Measurements from ENCODE around the gene GJD2. TPM values are rescaled to one million over a fixed set of nuclear protein-coding genes. Genes with fewer than 3 reads are reported as not detected.

Gene GJD2
- total and polyA plus RNA-seq, 2 of the 13 experiments (the other 11 are each of a cell fraction or from before 2014, with no cell fraction given) = not detected

DNA sequence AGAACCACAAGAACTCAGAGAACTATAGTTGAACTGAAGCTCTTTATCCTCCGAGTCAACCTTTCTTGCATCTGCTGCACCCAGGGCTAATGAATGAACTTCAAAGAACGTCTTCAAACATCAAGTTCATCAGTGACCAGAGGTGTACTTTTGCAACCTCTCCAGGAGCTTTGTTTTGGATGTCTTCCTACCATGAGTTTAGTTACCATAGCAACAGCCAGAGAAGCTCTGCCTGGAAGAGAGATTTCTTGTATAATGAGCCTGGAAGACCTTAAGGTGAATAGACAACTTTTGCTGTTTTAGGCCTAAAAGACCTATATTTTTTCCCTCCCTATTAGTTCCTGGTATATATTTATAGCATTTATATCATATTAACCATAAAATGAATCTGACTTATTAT is 31.4 kb upstream of the GJD2 start:
- DNase-seq (ENCODE audit: low spot score) (no peak), ATAC-seq (no peak), FAIRE-seq (no peak)
- CTCF ChIA-PET (ENCODE audit: low intra/inter-chr PET ratio, low total read pairs) = no interaction called here
- Histone ChIP-seq H3K4me3 (replicated peaks in 1 of 3; ENCODE audit: insufficient read depth in 1 of 3, low read depth in 2 of 3, low read length in 3 of 3) (no peak overlapping the region), H3K4me2 (ENCODE audit: low read depth, low read length) (no peak overlapping the region), H3K9ac (ENCODE audit: insufficient read depth, low read depth, low read length) (no peak overlapping the region), H2AFZ (ENCODE audit: low read length) (no peak overlapping the region), H3K4me1 (ENCODE audit: insufficient read depth, low read length) (no peaks in the 10 kb centered on the region), H3K79me2 (ENCODE audit: insufficient read depth, low read length) (no peaks in the 10 kb centered on the region), H3K9me3 (ENCODE audit: low read length) (no peaks in the 10 kb centered on the region), H4K20me1 (ENCODE audit: insufficient read depth, low read length) (no peaks in the 10 kb centered on the region), H3K36me3 (replicated peaks in 1 of 2; ENCODE audit: control insufficient read depth in 1 of 2, insufficient read depth in 2 of 2, low read length in 2 of 2) (no peaks in the 10 kb centered on the region), H3K27ac (ENCODE audit: extremely low read length, insufficient read depth, low read length) (no peak overlapping the region), H3K27me3 (ENCODE audit: control insufficient read depth in 1 of 2, insufficient read depth in 2 of 2, low read length in 2 of 2) (peaks cover 0 to 1% of the 10 kb centered on the region in 2 experiments; a peak in 2 of 5 replicates)
- BruUV-seq (replicated peaks) = no TSS peak
- no peak for TF ChIP-seq FOXC1 (CRISPR knock-in tag; IDR thresholded peaks at IDR 0.05; ENCODE audit: borderline replicate concordance)
- TF ChIP-seq RFX1 (IDR thresholded peaks at IDR 0.05) = peak; percentile 29; the same call in 1 of the 2 replicates
- POLR2A ChIA-PET = no interaction called here
- in situ Hi-C loops (cut with HindIII; ENCODE audit: extremely low pct_ligation_motif_present, low pct_unique_long_range_greater_than_20kb) = no loop called here
- WGBS (ENCODE audit: low lambda C conversion rate) = 0% methylated on average over 2 of the region's 2 CpGs
- intact Hi-C loops (cut with micrococcal nuclease; ENCODE audit: unreplicated experiment) = no loop called here

DNA sequence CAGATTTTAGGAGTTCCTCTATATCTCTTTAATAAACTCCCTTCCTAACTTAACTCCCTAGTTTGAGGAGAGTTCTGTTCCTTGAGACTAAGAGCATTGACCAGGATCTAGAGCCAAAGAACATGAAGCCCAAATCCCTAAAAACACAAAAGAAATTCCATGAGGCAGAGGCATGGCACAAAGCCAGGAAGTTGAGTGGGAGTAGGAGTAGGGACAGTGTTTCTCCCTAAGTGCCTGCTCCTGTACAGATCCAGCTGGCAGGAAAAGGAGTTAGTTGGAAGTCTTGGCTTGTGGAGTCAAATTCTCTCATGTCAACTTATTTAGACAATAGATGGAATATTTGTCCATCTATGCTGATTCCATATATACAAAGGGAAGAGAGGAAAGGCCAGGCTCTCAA is 29.2 kb upstream of the GJD2 start:
- Histone ChIP-seq H3K4me2 (ENCODE audit: low read depth, low read length) (no peak overlapping the region), H3K4me3 (replicated peaks in 1 of 3; ENCODE audit: insufficient read depth in 1 of 3, low read depth in 2 of 3, low read length in 3 of 3) (no peak overlapping the region), H3K4me1 (ENCODE audit: insufficient read depth, low read length) (no peaks in the 10 kb centered on the region), H3K36me3 (replicated peaks in 1 of 2; ENCODE audit: control insufficient read depth in 1 of 2, insufficient read depth in 2 of 2, low read length in 2 of 2) (no peaks in the 10 kb centered on the region), H3K79me2 (ENCODE audit: insufficient read depth, low read length) (no peaks in the 10 kb centered on the region), H3K27ac (ENCODE audit: extremely low read length, insufficient read depth, low read length) (no peak overlapping the region), H3K27me3 (ENCODE audit: control insufficient read depth in 1 of 2, insufficient read depth in 2 of 2, low read length in 2 of 2) (peaks cover 0 to 1% of the 10 kb centered on the region in 2 experiments; a peak in 1 of 5 replicates), H3K9me3 (ENCODE audit: low read length) (no peaks in the 10 kb centered on the region), H4K20me1 (ENCODE audit: insufficient read depth, low read length) (no peaks in the 10 kb centered on the region), H2AFZ (ENCODE audit: low read length) (no peak overlapping the region), H3K9ac (ENCODE audit: insufficient read depth, low read depth, low read length) (no peak overlapping the region)
- POLR2A ChIA-PET = no interaction called here
- CTCF ChIA-PET (ENCODE audit: low intra/inter-chr PET ratio, low total read pairs) = no interaction called here
- no peak for ATAC-seq
- FAIRE-seq = no peak
- in situ Hi-C loops (cut with HindIII; ENCODE audit: extremely low pct_ligation_motif_present, low pct_unique_long_range_greater_than_20kb) (no loop called here), intact Hi-C loops (cut with micrococcal nuclease; ENCODE audit: unreplicated experiment) (no loop called here)
- DNase-seq (ENCODE audit: low spot score) = no peak
- TF ChIP-seq, protein P1, sequence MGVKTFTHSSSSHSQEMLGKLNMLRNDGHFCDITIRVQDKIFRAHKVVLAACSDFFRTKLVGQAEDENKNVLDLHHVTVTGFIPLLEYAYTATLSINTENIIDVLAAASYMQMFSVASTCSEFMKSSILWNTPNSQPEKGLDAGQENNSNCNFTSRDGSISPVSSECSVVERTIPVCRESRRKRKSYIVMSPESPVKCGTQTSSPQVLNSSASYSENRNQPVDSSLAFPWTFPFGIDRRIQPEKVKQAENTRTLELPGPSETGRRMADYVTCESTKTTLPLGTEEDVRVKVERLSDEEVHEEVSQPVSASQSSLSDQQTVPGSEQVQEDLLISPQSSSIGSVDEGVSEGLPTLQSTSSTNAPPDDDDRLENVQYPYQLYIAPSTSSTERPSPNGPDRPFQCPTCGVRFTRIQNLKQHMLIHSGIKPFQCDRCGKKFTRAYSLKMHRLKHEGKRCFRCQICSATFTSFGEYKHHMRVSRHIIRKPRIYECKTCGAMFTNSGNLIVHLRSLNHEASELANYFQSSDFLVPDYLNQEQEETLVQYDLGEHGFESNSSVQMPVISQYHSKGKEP (CRISPR knock-in tag; IDR thresholded peaks at IDR 0.05) = no peak
- TF ChIP-seq, protein P2, sequence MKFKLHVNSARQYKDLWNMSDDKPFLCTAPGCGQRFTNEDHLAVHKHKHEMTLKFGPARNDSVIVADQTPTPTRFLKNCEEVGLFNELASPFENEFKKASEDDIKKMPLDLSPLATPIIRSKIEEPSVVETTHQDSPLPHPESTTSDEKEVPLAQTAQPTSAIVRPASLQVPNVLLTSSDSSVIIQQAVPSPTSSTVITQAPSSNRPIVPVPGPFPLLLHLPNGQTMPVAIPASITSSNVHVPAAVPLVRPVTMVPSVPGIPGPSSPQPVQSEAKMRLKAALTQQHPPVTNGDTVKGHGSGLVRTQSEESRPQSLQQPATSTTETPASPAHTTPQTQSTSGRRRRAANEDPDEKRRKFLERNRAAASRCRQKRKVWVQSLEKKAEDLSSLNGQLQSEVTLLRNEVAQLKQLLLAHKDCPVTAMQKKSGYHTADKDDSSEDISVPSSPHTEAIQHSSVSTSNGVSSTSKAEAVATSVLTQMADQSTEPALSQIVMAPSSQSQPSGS (CRISPR knock-in tag; IDR thresholded peaks at IDR 0.05) = no peak
- TF ChIP-seq PHF21A (CRISPR knock-in tag; IDR thresholded peaks at IDR 0.05) (no peak), ZNF20 (CRISPR knock-in tag; IDR thresholded peaks at IDR 0.05) (no peak), ZNF136 (CRISPR knock-in tag; IDR thresholded peaks at IDR 0.05; ENCODE audit: low read depth) (no peak), NR2C2 (CRISPR knock-in tag; IDR thresholded peaks at IDR 0.05; ENCODE audit: borderline replicate concordance) (no peak), ZFP37 (CRISPR knock-in tag; IDR thresholded peaks at IDR 0.05; ENCODE audit: borderline replicate concordance) (no peak), REPIN1 (CRISPR knock-in tag; IDR thresholded peaks at IDR 0.05; ENCODE audit: borderline replicate concordance, low read depth) (no peak)
- TF ChIP-seq, protein P3, sequence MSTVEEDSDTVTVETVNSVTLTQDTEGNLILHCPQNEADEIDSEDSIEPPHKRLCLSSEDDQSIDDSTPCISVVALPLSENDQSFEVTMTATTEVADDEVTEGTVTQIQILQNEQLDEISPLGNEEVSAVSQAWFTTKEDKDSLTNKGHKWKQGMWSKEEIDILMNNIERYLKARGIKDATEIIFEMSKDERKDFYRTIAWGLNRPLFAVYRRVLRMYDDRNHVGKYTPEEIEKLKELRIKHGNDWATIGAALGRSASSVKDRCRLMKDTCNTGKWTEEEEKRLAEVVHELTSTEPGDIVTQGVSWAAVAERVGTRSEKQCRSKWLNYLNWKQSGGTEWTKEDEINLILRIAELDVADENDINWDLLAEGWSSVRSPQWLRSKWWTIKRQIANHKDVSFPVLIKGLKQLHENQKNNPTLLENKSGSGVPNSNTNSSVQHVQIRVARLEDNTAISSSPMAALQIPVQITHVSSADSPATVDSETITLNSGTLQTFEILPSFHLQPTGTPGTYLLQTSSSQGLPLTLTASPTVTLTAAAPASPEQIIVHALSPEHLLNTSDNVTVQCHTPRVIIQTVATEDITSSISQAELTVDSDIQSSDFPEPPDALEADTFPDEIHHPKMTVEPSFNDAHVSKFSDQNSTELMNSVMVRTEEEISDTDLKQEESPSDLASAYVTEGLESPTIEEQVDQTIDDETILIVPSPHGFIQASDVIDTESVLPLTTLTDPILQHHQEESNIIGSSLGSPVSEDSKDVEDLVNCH (CRISPR knock-in tag; IDR thresholded peaks at IDR 0.05) = no peak
- BruUV-seq (replicated peaks) = no TSS peak
